Measurements from ENCODE around the gene ZCCHC14. TPM values are rescaled to one million over a fixed set of nuclear protein-coding genes. Genes with fewer than 3 reads are reported as not detected.
"Not testable (repeated sequence)": the region's sequence is repeated elsewhere in the genome, so short reads cannot be mapped to it uniquely, and the experiment has no call there.

ZCCHC14 gene
- polyA plus RNA-seq, 1 experiment, result 2.7 TPM

GRCh38 chr16:87383505-87384161, 109.2 kb downstream of the ZCCHC14 start, which contains the start of gene FBXO31:
Gene FBXO31 (minus strand): TSS chr16:87383776. CDS start chr16:87383744, 32 bp downstream.
- Histone ChIP-seq H3K36me3 (ENCODE audit: control insufficient read depth, insufficient read depth, low read length) (no peaks in the 10 kb centered on the region), H3K27me3 (ENCODE audit: control insufficient read depth, insufficient read depth, low read length) (no peaks in the 10 kb centered on the region), H3K4me3 (ENCODE audit: low read depth, low read length) (peak within 1 kb of the TSS; percentile 91)
- ChIA-PET POLR2A (no interaction called here), CTCF (interaction anchor here (0.6 to 1.8 kb wide), 7 partner anchors 8 to 65 kb away, joined by 3 to 9 read pairs (median 5); no protein-coding TSS in a partner anchor)
- peak; percentile 51 for DNase-seq (ENCODE audit: low read depth)
- TF ChIP-seq, protein P1, sequence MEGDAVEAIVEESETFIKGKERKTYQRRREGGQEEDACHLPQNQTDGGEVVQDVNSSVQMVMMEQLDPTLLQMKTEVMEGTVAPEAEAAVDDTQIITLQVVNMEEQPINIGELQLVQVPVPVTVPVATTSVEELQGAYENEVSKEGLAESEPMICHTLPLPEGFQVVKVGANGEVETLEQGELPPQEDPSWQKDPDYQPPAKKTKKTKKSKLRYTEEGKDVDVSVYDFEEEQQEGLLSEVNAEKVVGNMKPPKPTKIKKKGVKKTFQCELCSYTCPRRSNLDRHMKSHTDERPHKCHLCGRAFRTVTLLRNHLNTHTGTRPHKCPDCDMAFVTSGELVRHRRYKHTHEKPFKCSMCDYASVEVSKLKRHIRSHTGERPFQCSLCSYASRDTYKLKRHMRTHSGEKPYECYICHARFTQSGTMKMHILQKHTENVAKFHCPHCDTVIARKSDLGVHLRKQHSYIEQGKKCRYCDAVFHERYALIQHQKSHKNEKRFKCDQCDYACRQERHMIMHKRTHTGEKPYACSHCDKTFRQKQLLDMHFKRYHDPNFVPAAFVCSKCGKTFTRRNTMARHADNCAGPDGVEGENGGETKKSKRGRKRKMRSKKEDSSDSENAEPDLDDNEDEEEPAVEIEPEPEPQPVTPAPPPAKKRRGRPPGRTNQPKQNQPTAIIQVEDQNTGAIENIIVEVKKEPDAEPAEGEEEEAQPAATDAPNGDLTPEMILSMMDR (IDR thresholded peaks at IDR 0.05; ENCODE audit: insufficient read depth, low read depth, low read length), result 0 out of 2 replicates have a peak, but pooled peaks have one; percentile 2

- no peak for DNase-seq (ENCODE audit: low read depth)
- CTCF ChIA-PET, result interaction anchor here (0.5 to 1.7 kb wide), 3 partner anchors 35 to 367 kb away, joined by 3 to 4 read pairs (median 3); no protein-coding TSS in a partner anchor
- Histone ChIP-seq H3K27me3 (ENCODE audit: control insufficient read depth, insufficient read depth, low read length) (no peaks in the 10 kb centered on the region), H3K36me3 (ENCODE audit: control insufficient read depth, insufficient read depth, low read length) (no peaks in the 10 kb centered on the region), H3K4me3 (ENCODE audit: low read depth, low read length) (peak overlapping the region; percentile 91)
- POLR2A ChIA-PET, result no interaction called here
- TF ChIP-seq, protein P1 (IDR thresholded peaks at IDR 0.05; ENCODE audit: insufficient read depth, low read depth, low read length), result no peak
These were observed 110.6 kb downstream of the ZCCHC14 start for GRCh38 chr16:87382023-87382785.

- no peaks in the 10 kb centered on the region for H3K36me3 ChIP-seq (ENCODE audit: control insufficient read depth, insufficient read depth, low read length)
- ChIA-PET POLR2A (no interaction called here), CTCF (interaction anchor here (1.7 kb wide), 1 partner anchor 54 kb away, joined by 4 read pairs; no protein-coding TSS in a partner anchor)
- DNase-seq (ENCODE audit: low read depth), result no peak
- H3K4me3 ChIP-seq (ENCODE audit: low read depth, low read length), result peak overlapping the region; percentile 16
- TF ChIP-seq, protein P1 (IDR thresholded peaks at IDR 0.05; ENCODE audit: insufficient read depth, low read depth, low read length), result no peak
- H3K27me3 ChIP-seq (ENCODE audit: control insufficient read depth, insufficient read depth, low read length), result no peaks in the 10 kb centered on the region
These were observed 111.9 kb downstream of the ZCCHC14 start for GRCh38 chr16:87380881-87381280.

DNA sequence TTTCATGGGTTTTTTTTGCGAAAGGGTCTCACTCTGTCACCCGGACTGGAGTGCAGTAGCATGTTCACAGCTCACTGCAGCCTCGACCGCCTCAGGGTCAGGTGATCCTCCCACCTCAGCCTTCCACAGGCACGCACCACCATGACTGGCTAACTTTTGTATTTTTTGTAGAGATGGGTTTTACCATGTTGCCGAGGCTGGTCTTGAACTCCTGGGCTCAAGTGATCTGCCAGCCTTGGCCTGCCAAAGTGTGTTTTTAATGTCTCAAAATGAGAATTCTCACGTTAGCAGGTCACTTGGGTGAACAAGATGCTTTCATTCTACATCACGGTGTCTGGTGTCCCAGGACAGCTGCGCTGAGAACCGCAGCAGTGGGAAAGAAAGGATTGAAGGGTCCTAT, 112.4 kb downstream of the ZCCHC14 start:
- Histone ChIP-seq H3K4me3 (ENCODE audit: low read depth, low read length) (peak overlapping the region; percentile 16; the same call in 1 of the 2 replicates), H3K36me3 (ENCODE audit: control insufficient read depth, insufficient read depth, low read length) (no peaks in the 10 kb centered on the region), H3K27me3 (ENCODE audit: control insufficient read depth, insufficient read depth, low read length) (no peaks in the 10 kb centered on the region)
- DNase-seq (ENCODE audit: low read depth), result no peak
- ChIA-PET POLR2A (no interaction called here), CTCF (interaction anchor here (1.7 kb wide), 1 partner anchor 54 kb away, joined by 4 read pairs; no protein-coding TSS in a partner anchor)
- TF ChIP-seq, protein P1 (IDR thresholded peaks at IDR 0.05; ENCODE audit: insufficient read depth, low read depth, low read length), result no peak

GRCh38 chr16:87379312-87379752, 113.5 kb downstream of the ZCCHC14 start:
- H3K36me3 ChIP-seq (ENCODE audit: control insufficient read depth, insufficient read depth, low read length); DNase-seq (ENCODE audit: low read depth); CTCF ChIA-PET; H3K27me3 ChIP-seq (ENCODE audit: control insufficient read depth, insufficient read depth, low read length); POLR2A ChIA-PET; H3K4me3 ChIP-seq (ENCODE audit: low read depth, low read length): not testable (repeated sequence)

Data from BJ (cell line).